Sigmoid colon (tissue), 7 donors: Measurements from ENCODE around the gene PRRC2C. TPM values are rescaled to one million over a fixed set of nuclear protein-coding genes. Genes with fewer than 3 reads are reported as not detected.

ENCODE experiments used
- DNase-seq: peaks from one replicate; pipeline ENCODE4 v3.0.0-alpha.2; 2019
- H3K27ac ChIP-seq, 4 donors: fragments of 200-600 bp; sonication (generic); one replicate each; pipeline ENCODE4 v1.5.1; 2016 to 2019; ENCODE audit warnings: mild to moderate bottlenecking in 1 of 4
- H3K27me3 ChIP-seq, 3 donors: fragments of 200-600 bp; sonication (generic); one replicate each; pipeline ENCODE4 v1.5.1; 2019; ENCODE audit warnings: mild to moderate bottlenecking in 1 of 3
- H3K36me3 ChIP-seq, 4 donors: fragments of 200-600 bp; sonication (generic); one replicate each; pipeline ENCODE4 v1.5.1; 2016 to 2019
- H3K4me1 ChIP-seq, 4 donors: fragments of 200-600 bp; sonication (generic); one replicate each; pipeline ENCODE4 v1.5.1; 2017 to 2019
- H3K4me3 ChIP-seq, 4 donors: fragments of 200-600 bp; sonication (generic); one replicate each; pipeline ENCODE4 v1.5.1; 2017 to 2019; ENCODE audit warnings: mild to moderate bottlenecking in 2 of 4, moderate library complexity in 1 of 4
- H3K9me3 ChIP-seq, 4 donors: fragments of 200-600 bp in 3 of 4; sonication (generic) in 3 of 4; one replicate each; pipeline versions ENCODE4 v1.5.1 to v1.6.1; 2013 to 2019
- EP300 ChIP-seq, 4 donors: sonication (generic); formaldehyde crosslinking; IDR thresholded peaks; one replicate each; pipeline ENCODE4 v1.6.1; 2017; ENCODE audit warnings: antibody characterized with exemption in 4 of 4
- POLR2A ChIP-seq, 2 donors: fragments of 450-650 bp; IDR thresholded peaks; one replicate each; pipeline ENCODE4 v1.6.1; 2016; ENCODE audit warnings: antibody characterized with exemption in 2 of 2, mild to moderate bottlenecking in 2 of 2, moderate library complexity in 2 of 2
- POLR2AphosphoS5 ChIP-seq, 4 donors: sonication (generic); formaldehyde crosslinking; IDR thresholded peaks; one replicate each; pipeline ENCODE4 v1.6.1; 2017; ENCODE audit warnings: antibody characterized with exemption in 4 of 4
- WGBS, 2 donors: extraction: QIAGEN DNeasy Blood & Tissue Kit; methylation state at CpG; one replicate each; pipeline ENCODE4 v1.1.7; 2013; 5-methylcytosine and 5-hydroxymethylcytosine counted together
- intact Hi-C: fragments of 100-400 bp; cut with DNase I; formaldehyde crosslinking; loops from one replicate; pipeline ENCODE4 v1.15.1; 2023
- polyA plus RNA-seq, 3 donors: library from polyadenylated mRNA; stranded (reverse); fragments of 200-250 nt; gene quantifications; one replicate each; pipeline ENCODE4 v1.2.3, GENCODE V29; 2013
- total RNA-seq, 4 donors: library from RNA; depleted of rRNA; stranded (reverse); fragments of >200 nt; gene quantifications; one replicate each; pipeline ENCODE4 v1.1.0, GENCODE V29; 2016
- TF ChIP-seq, protein P1 (sequence below), 4 experiments: fragments of 450-650 bp in 3 of 4; fragments of 200-600 bp in 1 of 4; IDR thresholded peaks; one replicate each; pipeline ENCODE4 v1.5.1; 2016 to 2019; ENCODE audit warnings: antibody characterized with exemption in 4 of 4, mild to moderate bottlenecking in 3 of 4, moderate library complexity in 2 of 4
- donor health status: healthy with polysubstance abuse.
- donor health status: Bipolar disorder and iron deficiency.
- donor health status: healthy.

Gene PRRC2C
- total and polyA plus RNA-seq, 7 donors: 7.8 to 80.0 (median 52.6) TPM

DNA sequence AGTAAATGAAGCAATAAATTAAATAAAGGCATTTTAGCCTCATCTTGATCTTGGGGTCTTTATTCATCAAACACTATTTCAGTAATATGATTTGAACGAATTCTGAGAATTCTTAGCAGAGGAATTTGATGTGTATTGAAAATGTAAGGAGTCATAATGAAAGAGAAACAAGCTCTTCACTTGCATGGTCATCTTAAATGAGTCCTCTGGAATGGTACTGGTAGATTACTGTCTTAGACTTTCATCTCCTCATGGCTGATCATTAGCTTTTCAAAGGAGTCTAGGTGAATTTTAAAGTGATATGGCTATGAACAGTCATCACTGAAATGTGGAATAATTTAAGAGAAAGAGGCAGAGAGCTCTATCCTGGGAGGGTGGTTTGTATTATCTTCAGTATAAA, 30.0 kb downstream of the PRRC2C start:
- no peaks in the 10 kb centered on the region for H3K27me3 ChIP-seq
- no peak for DNase-seq
- H3K9me3 ChIP-seq: no peaks in the 10 kb centered on the region
- peaks cover 10 to 74% (median 13%) of the 10 kb centered on the region in 4 donors for H3K36me3 ChIP-seq
- WGBS, 2 donors: 87 to 90% methylated on average over 1 of the region's 1 CpG
- TF ChIP-seq, protein P1, sequence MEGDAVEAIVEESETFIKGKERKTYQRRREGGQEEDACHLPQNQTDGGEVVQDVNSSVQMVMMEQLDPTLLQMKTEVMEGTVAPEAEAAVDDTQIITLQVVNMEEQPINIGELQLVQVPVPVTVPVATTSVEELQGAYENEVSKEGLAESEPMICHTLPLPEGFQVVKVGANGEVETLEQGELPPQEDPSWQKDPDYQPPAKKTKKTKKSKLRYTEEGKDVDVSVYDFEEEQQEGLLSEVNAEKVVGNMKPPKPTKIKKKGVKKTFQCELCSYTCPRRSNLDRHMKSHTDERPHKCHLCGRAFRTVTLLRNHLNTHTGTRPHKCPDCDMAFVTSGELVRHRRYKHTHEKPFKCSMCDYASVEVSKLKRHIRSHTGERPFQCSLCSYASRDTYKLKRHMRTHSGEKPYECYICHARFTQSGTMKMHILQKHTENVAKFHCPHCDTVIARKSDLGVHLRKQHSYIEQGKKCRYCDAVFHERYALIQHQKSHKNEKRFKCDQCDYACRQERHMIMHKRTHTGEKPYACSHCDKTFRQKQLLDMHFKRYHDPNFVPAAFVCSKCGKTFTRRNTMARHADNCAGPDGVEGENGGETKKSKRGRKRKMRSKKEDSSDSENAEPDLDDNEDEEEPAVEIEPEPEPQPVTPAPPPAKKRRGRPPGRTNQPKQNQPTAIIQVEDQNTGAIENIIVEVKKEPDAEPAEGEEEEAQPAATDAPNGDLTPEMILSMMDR (IDR thresholded peaks at IDR 0.05): no peak
- no peak for TF ChIP-seq POLR2AphosphoS5 (IDR thresholded peaks at IDR 0.05)
- no peak for TF ChIP-seq POLR2A (IDR thresholded peaks at IDR 0.05)
- intact Hi-C loops: no loop called here
- no peaks in the 10 kb centered on the region for H3K4me1 ChIP-seq
- no peak overlapping the region for H3K4me3 ChIP-seq
- no peak overlapping the region for H3K27ac ChIP-seq

DNA sequence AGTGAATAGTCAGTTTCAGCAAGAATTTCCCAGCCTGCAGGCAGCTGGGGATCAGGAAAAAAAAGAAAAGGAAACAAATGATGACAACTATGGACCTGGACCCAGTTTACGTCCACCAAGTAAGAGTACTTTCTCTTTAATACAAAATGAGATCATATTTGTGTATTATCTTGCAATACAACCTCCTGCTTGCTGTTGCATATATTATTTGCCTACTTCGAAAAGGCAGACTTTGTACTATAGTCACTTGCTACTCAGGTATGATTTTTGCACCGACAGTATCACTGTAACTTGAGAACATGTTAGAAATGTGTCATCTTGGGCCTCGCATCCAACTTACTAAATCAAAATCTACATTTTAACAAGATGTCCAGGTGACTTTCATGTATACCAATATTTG, 30.4 kb downstream of the PRRC2C start:
- H3K9me3 ChIP-seq: no peaks in the 10 kb centered on the region
- no peak overlapping the region for H3K27ac ChIP-seq
- H3K27me3 ChIP-seq: no peaks in the 10 kb centered on the region
- peaks cover 10 to 79% (median 14%) of the 10 kb centered on the region in 4 donors for H3K36me3 ChIP-seq
- no peak for DNase-seq
- H3K4me3 ChIP-seq: no peak overlapping the region
- no peaks in the 10 kb centered on the region for H3K4me1 ChIP-seq
- WGBS, 2 donors: 90 to 92% methylated on average over 4 of the region's 4 CpGs
- intact Hi-C loops: no loop called here
- TF ChIP-seq, protein P1 (IDR thresholded peaks at IDR 0.05): no peak
- TF ChIP-seq POLR2A (IDR thresholded peaks at IDR 0.05) (no peak), POLR2AphosphoS5 (IDR thresholded peaks at IDR 0.05) (no peak)

DNA sequence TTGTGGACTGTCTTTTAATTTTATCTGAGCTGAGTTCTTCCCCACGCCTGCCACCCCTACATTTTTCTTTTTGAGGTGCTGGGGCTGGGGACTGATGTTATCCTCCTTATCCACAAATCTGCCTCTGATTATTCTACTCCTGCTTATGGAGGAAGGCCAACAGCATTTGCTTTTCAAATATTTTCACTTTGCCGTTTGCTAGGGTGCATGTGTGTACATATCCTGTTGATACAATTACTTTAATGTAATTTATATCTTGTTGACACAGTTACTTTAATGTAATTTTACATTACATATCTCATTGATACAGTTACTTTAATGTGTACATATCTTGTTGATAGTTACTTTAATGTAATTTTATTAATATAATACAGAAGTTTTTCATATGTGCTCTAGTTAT, 36.2 kb downstream of the PRRC2C start:
- no peak for DNase-seq
- Histone ChIP-seq H3K4me3 (no peak overlapping the region), H3K27me3 (no peaks in the 10 kb centered on the region), H3K27ac (no peak overlapping the region), H3K4me1 (no peaks in the 10 kb centered on the region), H3K36me3 (peaks cover 21 to 98% (median 37%) of the 10 kb centered on the region in 4 donors), H3K9me3 (no peaks in the 10 kb centered on the region)
- TF ChIP-seq POLR2A (IDR thresholded peaks at IDR 0.05) (no peak), EP300 (IDR thresholded peaks at IDR 0.05) (no peak), POLR2AphosphoS5 (IDR thresholded peaks at IDR 0.05) (no peak)
- TF ChIP-seq, protein P1 (IDR thresholded peaks at IDR 0.05): no peak
- WGBS, 2 donors: 66 to 72% methylated on average over 2 of the region's 2 CpGs
- intact Hi-C loops: no loop called here

DNA sequence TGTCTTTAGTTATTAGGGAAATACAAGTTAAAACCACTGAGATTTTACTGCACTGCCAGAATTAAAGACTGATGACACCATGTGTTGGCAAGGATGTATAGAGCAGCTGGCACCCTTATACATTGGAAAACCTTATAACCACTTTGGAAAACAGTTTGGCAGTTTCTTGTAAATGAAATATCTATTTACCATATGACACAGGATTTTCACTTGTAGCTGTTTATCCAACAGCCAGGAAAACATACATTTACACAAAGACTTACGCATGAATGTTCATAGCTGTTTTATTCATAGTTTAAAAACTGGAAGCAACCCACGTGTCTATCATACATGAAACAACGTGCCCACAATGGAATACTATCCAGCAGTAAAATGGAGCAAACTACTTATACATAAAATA, 45.3 kb downstream of the PRRC2C start:
- DNase-seq: no peak
- no peaks in the 10 kb centered on the region for H3K4me1 ChIP-seq
- no peak overlapping the region for H3K27ac ChIP-seq
- peaks cover 4 to 98% (median 55%) of the 10 kb centered on the region in 4 donors for H3K36me3 ChIP-seq
- no peak overlapping the region for H3K4me3 ChIP-seq
- no peaks in the 10 kb centered on the region for H3K9me3 ChIP-seq
- whole genome bisulfite sequencing, 2 donors: 91 to 96% methylated on average over 3 of the region's 3 CpGs
- intact Hi-C loops: no loop called here
- TF ChIP-seq, protein P1 (IDR thresholded peaks at IDR 0.05): no peak
- TF ChIP-seq POLR2AphosphoS5 (IDR thresholded peaks at IDR 0.05) (no peak), POLR2A (IDR thresholded peaks at IDR 0.05) (no peak), EP300 (IDR thresholded peaks at IDR 0.05) (no peak)
- H3K27me3 ChIP-seq: no peaks in the 10 kb centered on the region

DNA sequence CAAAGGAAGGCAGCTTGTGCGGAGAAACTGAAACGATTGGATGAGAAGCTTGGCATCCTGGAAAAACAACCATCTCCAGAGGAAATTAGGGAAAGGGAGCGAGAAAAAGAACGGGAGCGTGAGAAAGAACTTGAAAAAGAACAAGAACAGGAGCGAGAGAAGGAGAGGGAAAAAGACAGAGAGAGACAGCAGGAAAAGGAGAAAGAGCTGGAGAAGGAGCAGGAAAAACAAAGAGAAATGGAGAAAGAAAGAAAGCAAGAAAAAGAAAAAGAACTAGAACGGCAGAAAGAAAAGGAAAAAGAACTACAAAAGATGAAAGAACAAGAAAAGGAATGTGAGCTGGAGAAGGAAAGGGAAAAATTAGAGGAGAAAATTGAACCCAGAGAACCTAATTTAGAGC, 47.2 kb downstream of the PRRC2C start:
- TF ChIP-seq POLR2A (IDR thresholded peaks at IDR 0.05): no peak
- intact Hi-C loops: no loop called here
- no peaks in the 10 kb centered on the region for H3K27me3 ChIP-seq
- no peak for DNase-seq
- H3K36me3 ChIP-seq: peaks cover 4 to 98% (median 57%) of the 10 kb centered on the region in 4 donors
- H3K4me3 ChIP-seq: no peak overlapping the region
- H3K27ac ChIP-seq: no peak overlapping the region
- H3K9me3 ChIP-seq: no peaks in the 10 kb centered on the region
- 96% methylated on average over 7 of the region's 7 CpGs for WGBS, 2 donors
- no peaks in the 10 kb centered on the region for H3K4me1 ChIP-seq
